Astrocyte (in vitro differentiated cells and primary cell): ENCODE data around the gene NMNAT3.

ENCODE experiments used
- EZH2 ChIP-seq: IDR thresholded peaks from 2 replicates; pipeline ENCODE4 v1.6.1; 2012; ENCODE audit warnings: mild to moderate bottlenecking, low read length, inconsistent platforms; ENCODE audit not compliant: insufficient read depth
- TF ChIP-seq, protein P1 (sequence below): IDR thresholded peaks from 2 replicates; pipeline ENCODE4 v1.5.1; 2011; ENCODE audit warnings: low read depth, mild to moderate bottlenecking, inconsistent platforms, low read length, moderate library complexity; ENCODE audit not compliant: insufficient read depth

- TF ChIP-seq, protein P1, sequence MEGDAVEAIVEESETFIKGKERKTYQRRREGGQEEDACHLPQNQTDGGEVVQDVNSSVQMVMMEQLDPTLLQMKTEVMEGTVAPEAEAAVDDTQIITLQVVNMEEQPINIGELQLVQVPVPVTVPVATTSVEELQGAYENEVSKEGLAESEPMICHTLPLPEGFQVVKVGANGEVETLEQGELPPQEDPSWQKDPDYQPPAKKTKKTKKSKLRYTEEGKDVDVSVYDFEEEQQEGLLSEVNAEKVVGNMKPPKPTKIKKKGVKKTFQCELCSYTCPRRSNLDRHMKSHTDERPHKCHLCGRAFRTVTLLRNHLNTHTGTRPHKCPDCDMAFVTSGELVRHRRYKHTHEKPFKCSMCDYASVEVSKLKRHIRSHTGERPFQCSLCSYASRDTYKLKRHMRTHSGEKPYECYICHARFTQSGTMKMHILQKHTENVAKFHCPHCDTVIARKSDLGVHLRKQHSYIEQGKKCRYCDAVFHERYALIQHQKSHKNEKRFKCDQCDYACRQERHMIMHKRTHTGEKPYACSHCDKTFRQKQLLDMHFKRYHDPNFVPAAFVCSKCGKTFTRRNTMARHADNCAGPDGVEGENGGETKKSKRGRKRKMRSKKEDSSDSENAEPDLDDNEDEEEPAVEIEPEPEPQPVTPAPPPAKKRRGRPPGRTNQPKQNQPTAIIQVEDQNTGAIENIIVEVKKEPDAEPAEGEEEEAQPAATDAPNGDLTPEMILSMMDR = no peak
- TF ChIP-seq EZH2 = no peak
Observed at GRCh38 chr3:139675327-139675726, 2.4 kb downstream of the NMNAT3 start.
